SK-N-MC (cell line): ENCODE results near the gene VAV1.
"Not testable (repeated sequence)": the region's sequence is repeated elsewhere in the genome, so short reads cannot be mapped to it uniquely, and the experiment has no call there.

Source experiments
- DNase-seq: peaks from one replicate; pipeline ENCODE4 v3.0.0-alpha.2; 2011; ENCODE audit warnings: low read depth, low spot score
- H3K27ac ChIP-seq: fragments of 200-600 bp; sonication (generic); 2 replicates; pipeline ENCODE4 v1.5.1; 2016; ENCODE audit warnings: mixed run types
- H3K36me3 ChIP-seq: fragments of 200-600 bp; sonication (generic); 2 replicates; pipeline ENCODE4 v1.6.1; 2017; ENCODE audit warnings: antibody characterized with exemption, low read length, mixed read lengths; ENCODE audit not compliant: insufficient read depth
- H3K4me3 ChIP-seq: fragments of 200-600 bp; sonication (generic); 2 replicates; pipeline ENCODE4 v1.5.1; 2016
- H3K9ac ChIP-seq: fragments of 200-600 bp; sonication (generic); 2 replicates; pipeline ENCODE4 v1.8.0; 2017; ENCODE audit warnings: mixed run types, mixed read lengths; ENCODE audit not compliant: insufficient read length
- H3K9me3 ChIP-seq: fragments of 200-600 bp; sonication (generic); 2 replicates; pipeline ENCODE4 v1.6.1; 2017; ENCODE audit warnings: low read depth, mild to moderate bottlenecking, antibody characterized with exemption, low read length, moderate library complexity, mixed read lengths
- EZH2 ChIP-seq: fragments of 200-600 bp; sonication (generic); IDR thresholded peaks from one replicate; pipeline ENCODE4 v1.6.1; 2017; ENCODE audit warnings: antibody characterized with exemption
- FOXP2 ChIP-seq: optimal IDR thresholded peaks from 2 replicates; pipeline ENCODE3; 2011; ENCODE audit warnings: mild to moderate bottlenecking, moderate library complexity; ENCODE audit not compliant: insufficient read depth; ENCODE audit errors: extremely low read length, control extremely low read depth
- POLR2AphosphoS5 ChIP-seq: IDR thresholded peaks from 2 replicates; pipeline ENCODE4 v1.6.1; 2012; ENCODE audit warnings: mild to moderate bottlenecking, low read depth, low read length, borderline replicate concordance

VAV1 gene

GRCh38 chr19:6743066-6743465, 29.4 kb upstream of the VAV1 start:
- Histone ChIP-seq H3K4me3 (no peak overlapping the region), H3K36me3 (peaks cover 43% of the 10 kb centered on the region), H3K27ac (no peak overlapping the region), H3K9ac (no peak overlapping the region), H3K9me3 (no peaks in the 10 kb centered on the region)
- TF ChIP-seq EZH2 (no peak), FOXP2 (no peak), POLR2AphosphoS5 (no peak)
- no peak for DNase-seq

DNA sequence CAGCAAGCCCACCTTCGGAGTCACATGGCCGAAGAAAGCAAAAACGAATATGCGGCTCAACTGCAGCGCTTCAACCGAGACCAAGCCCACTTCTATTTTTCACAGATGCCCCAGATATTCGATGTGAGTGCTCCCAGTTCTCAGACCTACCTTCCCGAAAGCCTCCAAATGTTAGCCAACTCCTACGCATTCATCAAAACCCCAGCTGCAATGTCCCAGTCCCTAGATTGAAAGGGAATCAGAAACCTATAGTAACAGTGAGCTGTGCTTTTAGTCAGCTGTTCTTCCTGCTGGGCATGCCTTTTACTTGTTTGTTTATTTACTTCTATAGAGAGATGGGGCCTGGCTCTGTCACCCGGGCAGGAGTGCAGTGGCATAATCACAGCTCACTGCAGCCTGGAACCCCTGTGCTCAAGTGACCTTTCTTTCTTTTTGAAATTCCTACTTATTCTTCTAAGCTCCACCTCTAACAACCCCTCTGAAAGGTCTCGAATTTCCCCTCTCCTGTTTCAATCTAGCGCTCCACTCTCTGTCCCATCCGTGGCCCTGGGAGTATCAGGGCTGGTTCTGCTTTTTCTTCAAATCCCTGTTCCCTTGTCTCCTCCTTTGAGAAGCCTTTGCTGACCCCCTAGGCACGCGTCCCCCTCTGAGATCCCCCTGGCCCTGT, 28.7 kb upstream of the VAV1 start:
- TF ChIP-seq POLR2AphosphoS5 (no peak), FOXP2 (no peak), EZH2 (no peak)
- Histone ChIP-seq H3K9ac (no peak overlapping the region), H3K4me3 (no peak overlapping the region), H3K9me3 (no peaks in the 10 kb centered on the region), H3K36me3 (peaks cover 50% of the 10 kb centered on the region), H3K27ac (peak overlapping the region; percentile 48)
- no peak for DNase-seq

DNA sequence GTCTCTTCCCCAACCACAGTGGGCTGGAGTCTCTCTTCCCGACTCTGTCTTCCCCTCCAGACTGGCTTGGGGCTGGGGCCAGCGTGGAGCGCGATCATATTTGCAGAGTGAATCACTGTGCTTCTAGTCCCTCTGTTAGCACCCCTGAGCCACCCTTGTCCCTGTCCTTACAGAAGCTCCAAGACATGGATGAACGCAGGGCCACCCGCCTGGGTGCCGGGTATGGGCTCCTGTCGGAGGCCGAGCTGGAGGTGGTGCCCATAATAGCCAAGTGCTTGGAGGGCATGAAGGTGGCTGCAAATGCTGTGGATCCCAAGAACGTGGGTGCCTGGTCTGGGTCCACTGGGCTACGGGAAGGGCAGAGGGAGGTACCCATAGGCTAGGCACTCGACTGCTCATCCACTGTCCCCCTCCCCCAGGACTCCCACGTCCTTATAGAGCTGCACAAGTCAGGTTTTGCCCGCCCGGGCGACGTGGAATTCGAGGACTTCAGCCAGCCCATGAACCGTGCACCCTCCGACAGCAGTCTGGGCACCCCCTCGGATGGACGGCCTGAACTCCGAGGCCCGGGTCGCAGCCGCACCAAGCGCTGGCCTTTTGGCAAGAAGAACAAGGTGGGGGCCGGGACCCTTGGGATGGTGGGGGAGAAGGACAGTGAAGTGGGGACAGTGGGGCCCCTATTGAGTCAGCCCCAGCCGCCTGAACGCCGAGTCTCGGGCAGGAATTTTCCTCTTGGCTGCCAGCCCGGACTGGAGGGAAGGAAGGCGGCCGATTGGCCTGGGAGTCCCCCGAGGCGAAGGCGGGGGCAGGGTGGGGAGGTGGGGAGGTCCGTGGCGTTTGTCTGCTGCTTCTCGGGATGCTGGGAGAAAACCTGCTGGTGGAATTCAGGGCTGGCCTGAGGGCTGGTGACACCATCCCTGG, 27.9 kb upstream of the VAV1 start:
- Histone ChIP-seq H3K36me3 (peaks cover 54% of the 10 kb centered on the region), H3K4me3 (peak overlapping the region; percentile 40), H3K9me3 (no peaks in the 10 kb centered on the region), H3K9ac (no peak overlapping the region), H3K27ac (peak overlapping the region; percentile 48)
- TF ChIP-seq POLR2AphosphoS5 = no peak
- TF ChIP-seq FOXP2 = no peak
- no peak for TF ChIP-seq EZH2
- DNase-seq = no peak

DNA sequence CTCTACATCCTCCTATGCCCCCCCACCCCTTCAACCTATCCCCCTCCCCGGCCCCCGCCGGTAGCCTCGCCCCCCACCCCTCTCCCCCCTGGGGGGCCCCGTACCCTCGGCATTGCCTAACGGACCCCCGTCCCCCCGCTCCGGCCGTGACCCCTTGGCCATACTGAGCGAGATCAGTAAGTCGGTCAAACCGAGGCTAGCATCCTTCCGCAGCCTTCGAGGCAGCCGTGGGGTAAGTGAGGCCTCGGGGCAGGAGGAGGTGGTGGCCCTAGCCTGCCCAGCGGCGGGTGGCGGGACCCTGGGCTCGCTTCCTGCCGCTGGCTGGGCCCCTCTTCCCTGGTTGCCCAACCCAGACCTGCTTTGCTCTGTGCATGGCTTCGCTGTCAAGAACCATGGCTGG, 26.5 kb upstream of the VAV1 start:
- Histone ChIP-seq H3K27ac (no peak overlapping the region), H3K36me3 (peaks cover 55% of the 10 kb centered on the region), H3K4me3 (no peak overlapping the region), H3K9ac (no peak overlapping the region), H3K9me3 (no peaks in the 10 kb centered on the region)
- no peak for TF ChIP-seq EZH2
- no peak for TF ChIP-seq FOXP2
- TF ChIP-seq POLR2AphosphoS5 = no peak
- no peak for DNase-seq

GRCh38 chr19:6748543-6748942, 24.0 kb upstream of the VAV1 start:
- H3K4me3 ChIP-seq, H3K9ac ChIP-seq, DNase-seq, H3K27ac ChIP-seq, H3K9me3 ChIP-seq: not testable (repeated sequence)
- H3K36me3 ChIP-seq = peaks cover 49% of the 10 kb centered on the region

DNA sequence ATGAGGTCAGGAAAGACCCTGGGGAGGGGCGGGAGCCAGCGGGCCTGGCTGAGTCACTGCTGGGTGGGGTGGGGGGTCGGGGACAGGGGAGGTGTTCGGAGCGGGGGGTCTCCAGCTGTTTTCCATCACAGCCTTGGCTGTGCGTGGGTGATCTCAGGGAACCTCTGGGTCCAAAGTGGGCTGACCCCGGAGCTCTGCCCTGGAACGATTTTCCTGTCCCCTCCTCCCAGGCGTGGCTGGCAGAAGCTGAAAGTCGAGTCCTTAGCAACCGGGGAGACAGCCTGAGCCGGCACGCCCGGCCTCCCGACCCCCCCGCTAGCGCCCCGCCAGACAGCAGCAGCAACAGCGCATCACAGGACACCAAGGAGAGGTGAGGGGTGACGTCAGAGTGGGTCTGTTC, 22.4 kb upstream of the VAV1 start:
- no peak for TF ChIP-seq EZH2
- TF ChIP-seq POLR2AphosphoS5 = no peak
- TF ChIP-seq FOXP2 = no peak
- H3K27ac ChIP-seq = no peak overlapping the region
- DNase-seq = no peak
- H3K9ac ChIP-seq = no peak overlapping the region
- peaks cover 37% of the 10 kb centered on the region for H3K36me3 ChIP-seq
- no peak overlapping the region for H3K4me3 ChIP-seq
- H3K9me3 ChIP-seq = no peaks in the 10 kb centered on the region

GRCh38 chr19:6751189-6751588, 21.3 kb upstream of the VAV1 start:
- peaks cover 28% of the 10 kb centered on the region for H3K36me3 ChIP-seq
- TF ChIP-seq POLR2AphosphoS5 = no peak
- TF ChIP-seq FOXP2 = no peak
- no peak for TF ChIP-seq EZH2
- no peaks in the 10 kb centered on the region for H3K9me3 ChIP-seq
- H3K4me3 ChIP-seq = no peak overlapping the region
- no peak for DNase-seq
- no peak overlapping the region for H3K9ac ChIP-seq
- no peak overlapping the region for H3K27ac ChIP-seq

GRCh38 chr19:6752256-6753177, 20.0 kb upstream of the VAV1 start:
- no peak overlapping the region for H3K27ac ChIP-seq
- TF ChIP-seq EZH2 = no peak
- TF ChIP-seq FOXP2 = no peak
- no peak for TF ChIP-seq POLR2AphosphoS5
- DNase-seq = no peak
- H3K9me3 ChIP-seq = no peaks in the 10 kb centered on the region
- peak overlapping the region; percentile 98 for H3K4me3 ChIP-seq
- peak overlapping the region; percentile 51 for H3K9ac ChIP-seq
- peaks cover 17% of the 10 kb centered on the region for H3K36me3 ChIP-seq
